HS-5 (cell line): ENCODE results near the gene APOB.

Source experiments
- DNase-seq: peaks from one replicate; pipeline ENCODE4 v3.0.0-alpha.2; 2012; ENCODE audit warnings: low read depth

The APOB gene

GRCh38 chr2:21017748-21018276, 26.1 kb downstream of the APOB start:
- DNase-seq = no peak

DNA sequence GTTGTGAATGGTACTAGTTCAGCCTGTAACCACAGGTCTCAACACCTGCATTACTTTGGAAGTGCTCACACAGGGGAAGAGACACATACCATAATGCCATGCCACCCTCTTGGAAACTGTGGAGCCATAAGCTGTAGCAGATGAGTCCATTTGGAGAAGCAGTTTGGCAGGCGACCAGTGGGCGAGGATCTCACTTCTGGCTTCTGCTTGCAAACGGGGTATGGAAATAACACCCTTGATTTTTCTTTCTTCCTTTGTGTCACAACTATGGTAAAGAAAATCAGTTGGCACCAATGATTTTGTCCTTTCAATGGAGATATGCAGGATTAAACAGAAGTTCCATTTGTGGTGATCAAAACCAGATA, 28.6 kb downstream of the APOB start:
- DNase-seq = no peak

- DNase-seq = no peak
These were observed 29.3 kb downstream of the APOB start for GRCh38 chr2:21014364-21015280.

DNA sequence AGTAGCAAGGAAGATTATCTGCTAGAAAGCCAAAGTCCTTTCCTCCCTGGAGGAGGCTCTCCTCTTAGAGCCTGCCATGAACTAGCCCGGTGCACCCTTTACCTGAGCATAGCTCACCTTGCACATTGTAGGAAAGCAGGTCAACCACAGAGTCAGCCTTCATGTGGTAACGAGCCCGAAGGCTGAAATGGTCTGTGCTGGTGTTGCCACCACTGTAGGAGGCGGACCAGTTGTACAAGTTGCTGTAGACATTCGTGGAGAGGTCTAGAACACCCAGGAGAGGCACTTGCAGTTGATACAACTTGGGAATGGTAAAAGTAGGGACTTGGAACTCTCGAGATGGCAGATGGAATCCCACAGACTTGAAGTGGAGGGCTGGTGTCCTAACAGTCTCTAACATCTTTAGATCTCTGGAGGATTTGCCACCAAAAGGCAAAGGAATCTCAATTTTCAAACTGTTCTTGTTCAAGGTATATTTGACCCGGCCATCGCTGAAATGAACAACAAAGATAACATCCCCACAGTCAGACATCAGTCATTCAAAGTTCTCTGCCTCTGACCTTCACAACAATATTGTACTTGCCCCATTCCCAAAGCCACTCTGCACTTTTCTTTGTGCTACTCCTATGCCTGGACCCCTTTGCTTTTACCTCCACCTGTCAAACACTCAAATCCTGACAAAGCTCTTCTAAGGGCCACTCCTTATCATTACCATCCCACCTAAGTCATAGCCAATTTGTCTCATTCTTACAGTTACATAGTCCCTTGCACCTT, 30.6 kb downstream of the APOB start:
- DNase-seq = no peak

DNA sequence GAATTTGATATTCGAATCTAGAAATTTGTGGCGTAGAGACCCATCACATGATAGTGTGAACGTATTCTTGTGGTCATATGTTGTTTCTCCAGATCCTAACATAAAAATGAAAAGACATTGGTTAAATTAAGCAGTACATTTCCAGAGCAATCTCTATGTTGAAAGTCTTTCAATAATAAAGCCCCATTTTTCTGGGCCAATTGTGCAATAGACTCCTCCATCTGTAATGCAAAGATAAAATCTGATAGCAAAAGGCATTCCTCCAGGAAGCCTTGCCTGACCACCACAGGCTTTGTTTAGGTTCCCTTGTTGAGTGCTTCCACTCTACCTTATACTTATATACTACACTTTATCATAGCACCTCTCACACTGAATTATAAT, 31.3 kb downstream of the APOB start:
- no peak for DNase-seq

DNA sequence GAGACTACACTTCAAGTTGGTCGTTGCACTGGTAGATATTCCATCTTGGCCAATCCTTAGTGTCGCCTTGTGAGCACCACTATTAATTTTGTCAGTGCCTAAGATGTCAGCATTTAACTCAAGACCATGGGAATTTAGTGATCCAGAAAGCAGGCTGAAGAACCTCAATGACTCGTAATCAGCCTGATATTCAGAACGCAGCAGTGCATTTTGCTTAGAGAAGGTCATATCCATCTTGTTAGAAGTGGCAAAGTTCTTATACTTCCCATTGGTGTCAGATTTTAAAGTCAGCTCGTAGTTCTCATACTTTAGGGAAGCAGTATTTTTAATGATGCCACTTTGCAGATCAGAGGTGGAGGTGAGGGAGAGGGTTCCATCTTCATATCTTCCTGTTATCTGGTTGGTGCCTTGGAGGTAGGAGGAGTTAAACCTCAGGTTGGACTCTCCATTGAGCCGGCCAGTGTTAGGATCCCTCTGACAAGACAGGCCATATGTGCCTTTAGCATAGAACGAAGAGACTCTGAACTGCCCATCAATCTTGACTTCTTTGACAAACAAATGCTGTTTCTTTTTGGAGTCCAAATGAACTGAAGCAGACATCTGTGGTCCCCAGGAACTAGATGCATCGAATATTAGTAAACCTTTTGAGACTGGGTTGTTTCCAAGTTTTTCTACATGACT, 31.9 kb downstream of the APOB start:
- no peak for DNase-seq

DNA sequence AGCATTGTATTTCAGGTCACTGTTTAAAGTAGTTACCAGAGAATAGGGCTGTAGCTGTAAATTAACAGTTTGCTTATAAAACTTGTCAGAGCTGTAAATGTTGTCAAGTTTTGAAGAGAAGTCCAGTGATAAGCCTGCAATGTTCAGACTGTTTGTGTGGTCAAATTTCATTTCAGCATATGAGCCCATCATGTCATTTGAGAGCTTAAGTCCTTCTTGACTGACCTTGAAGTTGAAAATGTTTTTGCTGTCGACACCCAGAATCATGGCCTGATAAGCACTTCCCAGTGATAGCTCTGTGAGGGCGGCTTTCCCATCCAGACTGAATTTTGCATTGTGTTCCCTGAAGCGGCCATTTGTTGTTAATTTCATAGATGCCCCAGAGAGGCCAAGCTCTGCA, 32.4 kb downstream of the APOB start:
- no peak for DNase-seq

DNA sequence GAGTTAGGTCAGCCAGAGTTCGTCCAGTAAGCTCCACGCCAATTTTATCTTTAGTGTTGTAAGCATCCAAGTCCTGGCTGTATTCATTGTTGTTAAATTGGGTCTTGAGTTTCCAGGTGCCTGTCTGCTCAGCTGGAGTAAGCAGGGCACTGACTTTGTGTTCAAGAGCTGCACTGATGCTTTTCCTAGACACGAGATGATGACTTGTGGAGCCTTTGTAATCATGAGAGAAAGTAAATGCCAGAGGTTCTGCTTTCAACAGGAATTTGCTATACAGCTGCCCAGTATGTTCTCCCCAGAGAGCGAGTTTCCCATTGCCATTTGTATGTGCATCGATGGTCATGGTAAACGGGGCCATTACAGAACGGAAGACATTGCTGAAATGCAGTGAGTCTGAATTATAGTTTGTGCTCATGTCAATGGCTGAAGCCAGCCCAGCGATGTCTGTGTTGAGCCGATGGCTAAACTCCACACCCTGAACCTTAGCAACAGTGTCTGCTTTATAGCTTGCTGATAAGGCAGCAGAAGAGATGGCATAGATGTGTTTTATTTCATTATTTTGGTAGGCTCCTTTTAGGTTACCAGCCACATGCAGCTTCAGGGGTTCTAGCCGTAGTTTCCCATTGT, 32.9 kb downstream of the APOB start:
- DNase-seq = no peak

DNA sequence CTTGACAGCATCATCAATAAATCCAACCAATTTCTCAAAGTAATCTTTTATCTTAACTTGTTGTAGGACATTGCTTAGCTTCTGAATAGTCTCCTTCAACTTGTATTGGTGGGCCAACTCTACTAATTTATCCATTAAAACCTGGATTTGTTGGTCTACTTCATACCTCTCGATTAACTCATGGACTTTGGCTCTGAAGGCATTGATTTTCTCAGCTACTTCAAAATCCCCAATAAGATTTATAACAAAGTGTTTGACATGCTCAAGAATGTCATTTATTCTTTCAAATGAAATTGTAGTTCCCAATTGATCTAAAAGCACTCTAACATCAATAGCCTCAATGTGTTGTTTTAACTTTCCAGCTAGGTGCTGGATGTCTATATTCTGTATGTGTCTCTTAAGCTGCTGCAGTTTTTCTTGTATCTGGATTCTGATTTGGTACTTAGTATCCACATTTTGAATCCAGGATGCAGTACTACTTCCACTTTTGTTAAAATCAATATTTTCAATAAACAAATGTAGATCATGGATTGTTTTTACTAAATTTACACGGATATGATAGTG, 34.1 kb downstream of the APOB start:
- DNase-seq = no peak

GRCh38 chr2:21008790-21009661, 34.8 kb downstream of the APOB start:
- no peak for DNase-seq

DNA sequence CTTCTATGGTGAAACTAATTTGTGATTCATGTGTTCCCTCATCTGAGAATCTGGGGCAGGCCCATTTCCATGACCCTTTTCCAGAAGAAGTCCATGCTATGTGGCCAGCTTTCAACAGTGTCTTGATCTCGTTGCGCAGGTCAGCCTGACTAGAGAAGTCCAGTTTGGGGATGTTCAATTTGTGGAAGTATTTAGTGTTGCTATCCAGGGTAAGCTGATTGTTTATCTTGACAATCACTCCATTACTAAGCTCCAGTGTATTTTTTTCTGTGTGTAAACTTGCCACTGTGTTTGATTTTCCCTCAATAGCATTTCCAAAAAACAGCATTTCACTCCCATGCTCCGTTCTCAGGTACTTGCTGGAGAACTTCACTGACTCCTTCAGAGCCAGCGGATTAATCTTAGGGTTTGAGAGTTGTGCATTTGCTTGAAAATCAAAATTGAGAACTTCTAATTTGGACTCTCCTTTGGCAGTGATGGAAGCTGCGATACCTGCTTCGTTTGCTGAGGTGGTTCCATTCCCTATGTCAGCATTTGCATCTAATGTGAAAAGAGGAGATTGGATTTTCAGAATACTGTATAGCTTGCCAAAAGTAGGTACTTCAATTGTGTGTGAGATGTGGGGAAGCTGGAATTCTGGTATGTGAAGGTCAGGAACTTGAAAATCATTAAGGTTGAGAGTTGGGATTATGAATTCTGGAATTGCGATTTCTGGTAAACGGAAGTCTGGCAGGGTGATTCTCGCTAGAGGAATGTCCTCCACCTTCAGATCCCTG, 35.7 kb downstream of the APOB start:
- DNase-seq = no peak

GRCh38 chr2:21007129-21008013, 36.5 kb downstream of the APOB start:
- DNase-seq = no peak

- no peak for DNase-seq
These were observed 37.3 kb downstream of the APOB start for GRCh38 chr2:21006423-21007128.

DNA sequence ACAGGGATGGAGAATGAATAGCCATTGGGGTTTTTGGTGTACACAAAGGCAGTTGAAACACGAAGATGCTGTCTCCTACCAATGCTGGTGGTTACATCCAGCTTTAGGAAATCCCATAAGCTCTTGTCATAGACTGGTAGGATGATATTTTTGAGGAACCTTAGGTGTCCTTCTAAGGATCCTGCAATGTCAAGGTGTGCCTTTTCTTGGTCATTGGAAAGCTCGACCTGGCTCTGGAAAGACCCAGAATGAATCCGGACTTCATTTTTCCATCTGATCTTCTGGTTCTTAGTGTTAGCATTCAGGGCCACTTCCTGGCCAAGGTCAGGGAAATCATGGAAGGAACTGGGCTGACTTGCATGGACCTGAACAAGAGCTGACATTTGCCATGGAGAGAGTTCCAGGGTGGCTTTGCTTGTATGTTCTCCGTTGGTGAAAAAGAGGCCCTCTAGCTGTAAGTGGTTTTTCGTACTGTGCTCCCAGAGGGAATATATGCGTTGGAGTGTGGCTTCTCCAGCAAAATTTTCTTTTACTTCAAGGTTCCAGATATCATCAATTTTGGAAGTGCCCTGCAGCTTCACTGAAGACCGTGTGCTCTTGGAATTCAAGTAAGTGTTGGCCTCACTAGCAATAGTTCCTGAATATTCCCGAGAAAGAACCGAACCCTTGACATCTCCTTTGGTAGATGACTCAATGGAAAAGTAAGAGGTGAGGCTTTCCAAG, 38.0 kb downstream of the APOB start:
- DNase-seq = no peak

DNA sequence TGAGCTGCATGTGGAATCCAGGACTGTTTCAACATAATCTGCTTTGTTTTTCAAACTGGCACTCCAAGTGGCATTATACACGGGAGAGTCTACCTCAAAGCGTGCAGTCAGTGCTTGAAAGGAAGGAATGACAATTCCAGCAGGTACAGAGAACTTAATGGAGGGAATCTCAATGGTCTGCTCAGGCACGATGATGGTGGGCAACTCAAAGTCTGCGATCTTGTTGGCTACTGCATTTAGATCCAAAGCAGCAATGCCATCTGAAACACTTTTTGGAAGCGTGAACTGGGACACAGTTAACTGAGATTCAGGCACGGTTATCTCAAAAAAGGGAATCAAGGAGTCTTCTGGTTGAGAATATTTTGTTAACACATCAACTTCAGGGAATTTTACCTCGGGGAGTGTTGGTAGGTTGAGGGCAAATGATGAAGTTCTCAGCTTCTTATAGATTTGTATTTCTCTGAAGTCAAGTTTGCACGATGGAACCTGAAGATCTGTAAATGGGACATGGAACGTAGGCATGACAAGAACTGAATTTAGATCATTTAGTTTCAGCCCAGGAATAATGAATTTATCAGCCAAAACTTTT, 38.7 kb downstream of the APOB start:
- no peak for DNase-seq

DNA sequence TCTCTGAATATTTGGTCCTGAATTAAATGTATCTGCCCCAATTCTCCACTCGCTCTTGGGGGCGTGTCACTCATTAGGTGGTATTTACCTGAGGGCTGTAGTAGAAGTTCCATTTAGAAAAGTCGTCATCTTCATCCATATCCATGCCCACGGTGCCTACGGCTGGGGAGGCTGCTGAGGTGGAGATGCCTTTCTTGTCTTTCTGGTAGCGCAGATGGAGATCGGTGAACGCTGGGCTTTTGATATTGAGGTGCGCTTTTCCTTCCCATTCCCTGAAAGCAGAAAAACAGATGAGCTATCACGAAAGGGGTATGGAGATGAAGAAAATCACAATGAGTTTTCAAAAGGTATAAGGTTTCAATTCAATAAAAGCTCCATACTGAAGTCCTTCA, 39.7 kb downstream of the APOB start:
- DNase-seq = no peak

- no peak for DNase-seq
These were observed 40.2 kb downstream of the APOB start for GRCh38 chr2:21003572-21004180.
